AG04449 (cell line): ENCODE data around the gene BCAT1.
A peak's percentile ranks its signal among the peaks of the same experiment; 100 is the strongest.

Source experiments
- CTCF ChIA-PET: fragments of 350-600 bp; formaldehyde crosslinking; extraction: SDS; loops from one replicate; lab custom pipeline; 2021; ENCODE audit warnings: antibody characterized with exemption; lab: Yijun Ruan, JAX
- POLR2A ChIA-PET: fragments of 400-600, 350-600 bp; formaldehyde crosslinking; extraction: SDS; loops from one replicate; lab custom pipeline; 2020; ENCODE audit warnings: antibody characterized with exemption, inconsistent platforms; lab: Yijun Ruan, JAX
- DNase-seq: peaks from one replicate; pipeline ENCODE4 v3.0.0-alpha.2; 2010; ENCODE audit warnings: low read depth, low spot score
- H3K4me3 ChIP-seq: 2 replicates; pipeline ENCODE4 v1.5.1; 2011; ENCODE audit warnings: low read depth, mild to moderate bottlenecking, control low read depth, low read length
- CTCF ChIP-seq: IDR thresholded peaks from one replicate; pipeline ENCODE4 v1.5.1; 2011; ENCODE audit warnings: mild to moderate bottlenecking, moderate library complexity, low read length, control low read depth, inconsistent platforms; ENCODE audit not compliant: insufficient read depth; ENCODE audit errors: missing control alignments

The BCAT1 gene

GRCh38 chr12:24777359-24777758 lies 171.5 kb downstream of the BCAT1 start:
- ChIA-PET POLR2A (no interaction called here), CTCF (interaction anchor here (1.7 to 3.4 kb wide), 4 partner anchors 9 to 1570 kb away, joined by 5 to 14 read pairs (median 9); no protein-coding TSS in a partner anchor)
- no peak overlapping the region for H3K4me3 ChIP-seq
- no peak for DNase-seq
- no peak for TF ChIP-seq CTCF

- ChIA-PET POLR2A (no interaction called here), CTCF (interaction anchor here (0.6 to 3.4 kb wide), 5 partner anchors 17 to 1570 kb away, joined by 3 to 14 read pairs (median 5); no protein-coding TSS in a partner anchor)
- no peak overlapping the region for H3K4me3 ChIP-seq
- no peak for TF ChIP-seq CTCF
- DNase-seq, result no peak
Observed at GRCh38 chr12:24776861-24777260, 172.0 kb downstream of the BCAT1 start.

- POLR2A ChIA-PET, result no interaction called here
- DNase-seq, result no peak
- CTCF ChIA-PET, result interaction anchor here (1.3 kb wide), 1 partner anchor 43 kb away, joined by 3 read pairs; no protein-coding TSS in a partner anchor
- H3K4me3 ChIP-seq, result no peak overlapping the region
- no peak for TF ChIP-seq CTCF
Observed at GRCh38 chr12:24775073-24775472, 173.8 kb downstream of the BCAT1 start.

- no peak overlapping the region for H3K4me3 ChIP-seq
- peak; percentile 38 for DNase-seq
- POLR2A ChIA-PET, result interaction anchor here (0.6 kb wide), 1 partner anchor 15 kb away, joined by 3 read pairs; no protein-coding TSS in a partner anchor
- no peak for TF ChIP-seq CTCF
- CTCF ChIA-PET, result interaction anchor here (1.3 kb wide), 1 partner anchor 42 kb away, joined by 3 read pairs; no protein-coding TSS in a partner anchor
Observed at GRCh38 chr12:24773996-24774395, 174.9 kb downstream of the BCAT1 start.

GRCh38 chr12:24772813-24773212 lies 176.1 kb downstream of the BCAT1 start:
- TF ChIP-seq CTCF, result no peak
- POLR2A ChIA-PET, result no interaction called here
- DNase-seq, result no peak
- CTCF ChIA-PET, result no interaction called here
- no peak overlapping the region for H3K4me3 ChIP-seq

- H3K4me3 ChIP-seq, result no peak overlapping the region
- ChIA-PET POLR2A (no interaction called here), CTCF (no interaction called here)
- no peak for TF ChIP-seq CTCF
- DNase-seq, result no peak
Observed at GRCh38 chr12:24770821-24771220, 178.1 kb downstream of the BCAT1 start.
